ENCODE results near the gene SELENOT.
"Not testable (repeated sequence)": the region's sequence is repeated elsewhere in the genome, so short reads cannot be mapped to it uniquely, and the experiment has no call there.

DNA sequence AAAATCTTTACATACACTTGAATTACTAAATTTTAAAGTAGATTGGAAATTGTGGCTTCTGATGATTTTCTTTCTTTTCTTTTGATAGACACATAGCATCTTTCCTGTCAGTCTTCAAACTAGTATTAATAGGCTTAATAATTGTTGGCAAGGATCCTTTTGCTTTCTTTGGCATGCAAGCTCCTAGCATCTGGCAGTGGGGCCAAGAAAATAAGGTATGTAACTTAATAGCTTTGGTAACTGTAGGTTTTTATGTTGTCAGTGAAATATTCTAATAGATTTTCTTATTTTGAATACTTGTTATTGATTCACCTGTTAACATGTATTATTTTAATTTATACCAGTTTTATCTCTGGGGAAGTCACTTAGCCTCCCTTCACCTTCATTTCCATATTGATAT lies 19.8 kb downstream of the SELENOT start:
- TF ChIP-seq, protein P1, sequence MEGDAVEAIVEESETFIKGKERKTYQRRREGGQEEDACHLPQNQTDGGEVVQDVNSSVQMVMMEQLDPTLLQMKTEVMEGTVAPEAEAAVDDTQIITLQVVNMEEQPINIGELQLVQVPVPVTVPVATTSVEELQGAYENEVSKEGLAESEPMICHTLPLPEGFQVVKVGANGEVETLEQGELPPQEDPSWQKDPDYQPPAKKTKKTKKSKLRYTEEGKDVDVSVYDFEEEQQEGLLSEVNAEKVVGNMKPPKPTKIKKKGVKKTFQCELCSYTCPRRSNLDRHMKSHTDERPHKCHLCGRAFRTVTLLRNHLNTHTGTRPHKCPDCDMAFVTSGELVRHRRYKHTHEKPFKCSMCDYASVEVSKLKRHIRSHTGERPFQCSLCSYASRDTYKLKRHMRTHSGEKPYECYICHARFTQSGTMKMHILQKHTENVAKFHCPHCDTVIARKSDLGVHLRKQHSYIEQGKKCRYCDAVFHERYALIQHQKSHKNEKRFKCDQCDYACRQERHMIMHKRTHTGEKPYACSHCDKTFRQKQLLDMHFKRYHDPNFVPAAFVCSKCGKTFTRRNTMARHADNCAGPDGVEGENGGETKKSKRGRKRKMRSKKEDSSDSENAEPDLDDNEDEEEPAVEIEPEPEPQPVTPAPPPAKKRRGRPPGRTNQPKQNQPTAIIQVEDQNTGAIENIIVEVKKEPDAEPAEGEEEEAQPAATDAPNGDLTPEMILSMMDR (conservative IDR thresholded peaks at IDR 0.05 in 1 of 2, IDR thresholded peaks at IDR 0.05 in 1 of 2; ENCODE audit: low read depth in 1 of 2, low read length in 2 of 2), result not testable (repeated sequence)
- not testable (repeated sequence) for TF ChIP-seq EZH2 (IDR thresholded peaks at IDR 0.05; ENCODE audit: low read length, missing control alignments)
